ENCODE results near the gene KNDC1. TPM values are rescaled to one million over a fixed set of nuclear protein-coding genes. Genes with fewer than 3 reads are reported as not detected.

Gene KNDC1
- total RNA-seq, 2 experiments from 2014 or later, result 0.55 to 1.2 TPM

DNA sequence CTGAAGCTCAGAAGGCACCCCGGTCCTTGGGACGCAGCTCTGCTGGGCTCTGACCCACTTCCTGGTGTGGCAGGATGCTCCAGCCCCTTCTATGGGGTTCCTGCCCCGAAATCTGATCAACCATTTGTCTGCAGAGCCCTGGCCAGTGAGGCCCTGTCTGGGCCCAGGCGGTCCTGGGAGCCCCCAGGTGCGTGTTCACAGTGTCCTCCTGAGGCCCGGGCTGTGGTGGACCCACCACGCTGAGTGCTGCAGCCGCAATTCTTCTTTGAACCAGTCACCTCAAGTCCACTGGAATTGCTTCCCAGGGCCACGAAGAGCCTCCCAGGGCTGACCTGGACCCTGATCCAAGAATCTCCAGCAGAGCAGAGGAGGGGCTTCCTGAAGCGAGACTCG is 19.1 kb downstream of the KNDC1 start:
- DNase-seq, result no peak
- H3K27me3 Mint-ChIP-seq, result peaks cover 2% of the 10 kb centered on the region
- H3K4me3 Mint-ChIP-seq, result no peak overlapping the region
- peaks cover 8% of the 10 kb centered on the region for H3K36me3 Mint-ChIP-seq (ENCODE audit: low read depth)
- ChIA-PET CTCF (no interaction called here), POLR2A (no interaction called here)
- no peak overlapping the region for H3K27ac Mint-ChIP-seq
- no peaks in the 10 kb centered on the region for H3K4me1 Mint-ChIP-seq
- peaks cover 22% of the 10 kb centered on the region for H3K9me3 Mint-ChIP-seq

- H3K4me3 Mint-ChIP-seq, result no peak overlapping the region
- DNase-seq, result no peak
- ChIA-PET CTCF (no interaction called here), POLR2A (no interaction called here)
- no peaks in the 10 kb centered on the region for H3K27me3 Mint-ChIP-seq
- no peaks in the 10 kb centered on the region for H3K4me1 Mint-ChIP-seq
- peaks cover 25% of the 10 kb centered on the region for H3K9me3 Mint-ChIP-seq
- H3K27ac Mint-ChIP-seq, result no peak overlapping the region
- peaks cover 8% of the 10 kb centered on the region for H3K36me3 Mint-ChIP-seq (ENCODE audit: low read depth)
Measured at GRCh38 chr10:133179651-133180050, 19.6 kb downstream of the KNDC1 start.

GRCh38 chr10:133180192-133180964 is 20.4 kb downstream of the KNDC1 start:
- DNase-seq, result no peak
- H3K4me3 Mint-ChIP-seq, result no peak overlapping the region
- no peaks in the 10 kb centered on the region for H3K4me1 Mint-ChIP-seq
- no peaks in the 10 kb centered on the region for H3K27me3 Mint-ChIP-seq
- ChIA-PET POLR2A (no interaction called here), CTCF (no interaction called here)
- H3K36me3 Mint-ChIP-seq (ENCODE audit: low read depth), result peaks cover 8% of the 10 kb centered on the region
- peaks cover 25% of the 10 kb centered on the region for H3K9me3 Mint-ChIP-seq
- no peak overlapping the region for H3K27ac Mint-ChIP-seq

DNA sequence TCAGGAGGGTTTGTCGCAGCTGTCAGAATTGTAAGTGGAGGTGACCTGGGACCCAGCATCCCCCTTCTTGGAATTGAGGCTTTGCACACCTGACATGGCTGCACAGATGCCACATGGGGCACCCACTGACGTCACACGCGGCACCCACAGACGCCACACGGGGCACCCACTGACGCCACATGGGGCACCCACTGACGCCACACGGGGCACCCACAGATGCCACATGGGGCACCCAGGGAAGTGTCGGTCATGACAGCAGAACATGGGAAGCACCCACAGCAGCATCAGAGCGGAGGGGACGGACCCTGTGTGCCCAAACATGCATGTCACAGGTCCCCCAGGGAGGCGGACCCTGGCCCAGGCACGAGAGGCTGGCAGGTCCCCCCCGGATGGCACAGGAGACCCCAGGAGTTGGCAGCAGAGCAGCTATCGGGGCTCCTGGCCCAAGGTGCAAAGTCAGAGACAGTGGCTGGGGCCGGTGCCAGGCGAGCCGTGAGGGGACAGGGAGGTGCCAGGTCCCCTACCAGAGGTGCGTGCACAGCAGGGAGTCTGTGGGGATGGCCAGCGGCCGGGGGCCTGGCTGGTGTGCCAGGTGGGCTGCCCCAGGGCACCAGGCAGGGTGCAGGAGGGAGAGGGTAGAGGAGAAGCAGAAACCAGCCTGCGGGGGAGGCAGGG is 21.1 kb downstream of the KNDC1 start:
- H3K27me3 Mint-ChIP-seq, result no peaks in the 10 kb centered on the region
- CTCF ChIA-PET, result no interaction called here

GRCh38 chr10:133182190-133182589 is 22.2 kb downstream of the KNDC1 start:
- no peaks in the 10 kb centered on the region for H3K27me3 Mint-ChIP-seq
- ChIA-PET CTCF (no interaction called here), POLR2A (no interaction called here)
- H3K4me1 Mint-ChIP-seq, result no peaks in the 10 kb centered on the region
- peaks cover 8% of the 10 kb centered on the region for H3K36me3 Mint-ChIP-seq (ENCODE audit: low read depth)
- peaks cover 21% of the 10 kb centered on the region for H3K9me3 Mint-ChIP-seq
- DNase-seq, result no peak
- H3K4me3 Mint-ChIP-seq, result no peak overlapping the region
- H3K27ac Mint-ChIP-seq, result no peak overlapping the region

More for the DNA sequence above, 21.1 kb downstream of the KNDC1 start:
- DNase-seq, result no peak
- H3K4me3 Mint-ChIP-seq, result no peak overlapping the region
- H3K9me3 Mint-ChIP-seq, result peaks cover 25% of the 10 kb centered on the region
- H3K36me3 Mint-ChIP-seq (ENCODE audit: low read depth), result peaks cover 8% of the 10 kb centered on the region
- POLR2A ChIA-PET, result no interaction called here
- no peak overlapping the region for H3K27ac Mint-ChIP-seq
- no peaks in the 10 kb centered on the region for H3K4me1 Mint-ChIP-seq

- Mint-ChIP-seq H3K9me3 (peaks cover 13% of the 10 kb centered on the region), H3K27me3 (no peaks in the 10 kb centered on the region), H3K4me1 (no peaks in the 10 kb centered on the region), H3K4me3 (no peak overlapping the region), H3K27ac (no peak overlapping the region), H3K36me3 (ENCODE audit: low read depth) (peaks cover under 1% of the 10 kb centered on the region)
- DNase-seq, result no peak
- CTCF ChIA-PET, result no interaction called here
- POLR2A ChIA-PET, result no interaction called here
Measured at GRCh38 chr10:133182791-133183645, 23.0 kb downstream of the KNDC1 start.

DNA sequence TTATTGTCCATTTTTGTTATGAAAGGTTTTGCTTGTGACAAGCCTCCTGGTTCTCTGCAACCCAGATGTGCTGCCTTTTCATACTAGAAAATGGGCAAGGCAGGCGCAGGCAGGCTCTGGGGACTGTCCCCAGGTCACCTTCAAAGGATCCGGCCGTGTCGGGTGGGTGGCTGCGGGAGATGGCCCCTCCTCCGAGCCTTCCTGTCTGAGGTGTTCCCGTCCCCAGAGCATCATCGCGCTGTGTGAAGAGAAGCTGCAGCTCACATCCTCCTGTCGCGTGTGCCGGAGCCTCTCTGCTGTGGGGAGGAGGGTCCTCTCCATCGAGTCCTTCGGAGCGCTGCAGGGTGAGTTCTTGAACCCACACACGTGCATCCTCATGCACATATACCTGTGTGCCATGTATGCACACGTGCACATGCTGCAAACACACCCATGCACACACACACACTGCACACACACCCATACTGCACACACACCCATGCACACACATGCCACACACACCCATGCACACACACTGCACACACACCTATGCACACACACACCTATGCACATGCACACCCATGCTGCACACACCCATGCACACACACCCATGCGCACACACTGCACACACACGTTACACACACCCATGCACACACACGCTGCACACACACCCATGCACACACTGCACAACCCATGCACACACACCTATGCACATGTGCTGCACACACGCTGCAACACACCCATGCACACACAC is 23.8 kb downstream of the KNDC1 start:
- POLR2A ChIA-PET, result no interaction called here
- H3K36me3 Mint-ChIP-seq (ENCODE audit: low read depth), result no peaks in the 10 kb centered on the region
- CTCF ChIA-PET, result no interaction called here
- peaks cover 7% of the 10 kb centered on the region for H3K9me3 Mint-ChIP-seq
- no peak overlapping the region for H3K4me3 Mint-ChIP-seq
- no peak for DNase-seq
- H3K27me3 Mint-ChIP-seq, result no peaks in the 10 kb centered on the region
- H3K4me1 Mint-ChIP-seq, result no peaks in the 10 kb centered on the region
- H3K27ac Mint-ChIP-seq, result no peak overlapping the region

DNA sequence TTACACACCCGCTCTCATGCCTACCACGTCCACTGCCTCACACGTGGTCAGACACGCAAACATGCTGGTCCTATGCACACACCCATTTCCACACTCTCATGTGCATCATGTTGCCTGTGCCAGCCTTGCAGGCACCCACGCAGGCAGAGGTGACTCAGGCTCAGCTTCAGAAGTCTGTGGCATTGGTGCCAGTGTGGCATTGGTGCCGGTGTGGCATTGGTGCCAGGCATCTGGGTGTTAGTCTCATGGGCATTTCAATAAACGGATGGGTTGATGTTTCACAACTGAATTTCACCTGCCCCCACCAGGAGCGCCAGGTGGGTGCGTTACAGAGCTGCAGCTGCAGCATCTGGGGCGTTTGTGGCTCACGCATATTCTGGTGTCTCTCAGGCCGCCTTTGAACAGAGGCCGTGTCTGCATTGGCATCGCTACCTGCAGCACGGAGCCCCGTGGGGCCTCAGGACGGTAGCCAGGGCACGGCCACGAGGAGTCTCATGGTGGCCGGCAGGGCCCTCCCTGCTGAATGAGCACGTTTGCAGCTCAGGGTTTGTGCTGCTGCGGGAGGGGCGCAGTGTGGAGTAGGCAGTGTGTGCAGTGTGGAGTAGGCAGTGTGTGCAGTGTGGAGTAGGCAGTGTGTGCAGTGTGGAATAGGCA is 24.7 kb downstream of the KNDC1 start:
- no peak overlapping the region for H3K4me3 Mint-ChIP-seq
- CTCF ChIA-PET, result no interaction called here
- POLR2A ChIA-PET, result no interaction called here
- no peaks in the 10 kb centered on the region for H3K36me3 Mint-ChIP-seq (ENCODE audit: low read depth)
- no peak overlapping the region for H3K27ac Mint-ChIP-seq
- no peak for DNase-seq
- no peaks in the 10 kb centered on the region for H3K4me1 Mint-ChIP-seq
- peaks cover 7% of the 10 kb centered on the region for H3K9me3 Mint-ChIP-seq
- no peaks in the 10 kb centered on the region for H3K27me3 Mint-ChIP-seq

- DNase-seq, result no peak
- no peak overlapping the region for H3K27ac Mint-ChIP-seq
- no peaks in the 10 kb centered on the region for H3K36me3 Mint-ChIP-seq (ENCODE audit: low read depth)
- H3K4me1 Mint-ChIP-seq, result no peaks in the 10 kb centered on the region
- H3K27me3 Mint-ChIP-seq, result no peaks in the 10 kb centered on the region
- H3K9me3 Mint-ChIP-seq, result peaks cover 7% of the 10 kb centered on the region
- ChIA-PET CTCF (no interaction called here), POLR2A (no interaction called here)
- no peak overlapping the region for H3K4me3 Mint-ChIP-seq
Measured at GRCh38 chr10:133185421-133185820, 25.4 kb downstream of the KNDC1 start.

GRCh38 chr10:133185916-133186315 is 25.9 kb downstream of the KNDC1 start:
- no peak overlapping the region for H3K27ac Mint-ChIP-seq
- no peaks in the 10 kb centered on the region for H3K4me1 Mint-ChIP-seq
- no peaks in the 10 kb centered on the region for H3K36me3 Mint-ChIP-seq (ENCODE audit: low read depth)
- H3K9me3 Mint-ChIP-seq, result peaks cover 7% of the 10 kb centered on the region
- ChIA-PET POLR2A (no interaction called here), CTCF (no interaction called here)
- DNase-seq, result no peak
- H3K27me3 Mint-ChIP-seq, result no peaks in the 10 kb centered on the region
- H3K4me3 Mint-ChIP-seq, result no peak overlapping the region

DNA sequence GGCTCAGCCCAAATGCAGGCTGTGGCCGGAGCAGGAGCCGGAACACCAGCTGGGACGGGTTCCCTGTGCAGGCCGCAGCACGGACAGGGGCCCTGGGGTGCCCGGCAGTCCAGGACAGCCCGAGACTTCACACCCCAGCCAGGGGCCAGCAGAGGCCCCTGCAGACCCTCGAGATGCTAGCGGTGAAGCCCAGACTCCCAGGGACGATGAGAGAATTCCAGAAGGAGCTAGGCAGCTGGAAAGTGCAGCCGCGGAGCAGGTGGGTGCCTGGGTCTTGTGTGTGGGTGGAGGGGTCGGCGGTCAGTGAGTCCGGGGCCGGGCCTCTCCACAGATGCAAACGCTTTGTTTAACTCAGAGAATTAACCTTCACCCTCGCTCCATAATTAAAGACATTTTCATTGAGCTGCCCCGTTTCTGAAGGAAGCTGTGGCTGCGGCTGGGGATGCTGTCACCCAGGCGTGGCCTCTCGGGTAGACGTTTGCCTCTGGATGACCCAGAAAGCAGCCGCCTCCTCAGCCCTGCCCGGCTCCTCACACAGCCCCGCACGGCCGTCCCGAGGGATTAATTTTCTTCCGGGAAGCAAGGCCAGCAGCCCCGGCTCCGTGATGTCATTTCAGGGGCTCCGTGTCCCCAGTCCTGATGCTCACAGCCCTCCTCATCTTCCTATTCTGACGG is 26.5 kb downstream of the KNDC1 start:
- H3K4me3 Mint-ChIP-seq, result no peak overlapping the region
- ChIA-PET CTCF (no interaction called here), POLR2A (no interaction called here)
- DNase-seq, result no peak
- no peaks in the 10 kb centered on the region for H3K4me1 Mint-ChIP-seq
- no peak overlapping the region for H3K27ac Mint-ChIP-seq
- peaks cover 7% of the 10 kb centered on the region for H3K9me3 Mint-ChIP-seq
- H3K36me3 Mint-ChIP-seq (ENCODE audit: low read depth), result no peaks in the 10 kb centered on the region
- no peaks in the 10 kb centered on the region for H3K27me3 Mint-ChIP-seq

DNA sequence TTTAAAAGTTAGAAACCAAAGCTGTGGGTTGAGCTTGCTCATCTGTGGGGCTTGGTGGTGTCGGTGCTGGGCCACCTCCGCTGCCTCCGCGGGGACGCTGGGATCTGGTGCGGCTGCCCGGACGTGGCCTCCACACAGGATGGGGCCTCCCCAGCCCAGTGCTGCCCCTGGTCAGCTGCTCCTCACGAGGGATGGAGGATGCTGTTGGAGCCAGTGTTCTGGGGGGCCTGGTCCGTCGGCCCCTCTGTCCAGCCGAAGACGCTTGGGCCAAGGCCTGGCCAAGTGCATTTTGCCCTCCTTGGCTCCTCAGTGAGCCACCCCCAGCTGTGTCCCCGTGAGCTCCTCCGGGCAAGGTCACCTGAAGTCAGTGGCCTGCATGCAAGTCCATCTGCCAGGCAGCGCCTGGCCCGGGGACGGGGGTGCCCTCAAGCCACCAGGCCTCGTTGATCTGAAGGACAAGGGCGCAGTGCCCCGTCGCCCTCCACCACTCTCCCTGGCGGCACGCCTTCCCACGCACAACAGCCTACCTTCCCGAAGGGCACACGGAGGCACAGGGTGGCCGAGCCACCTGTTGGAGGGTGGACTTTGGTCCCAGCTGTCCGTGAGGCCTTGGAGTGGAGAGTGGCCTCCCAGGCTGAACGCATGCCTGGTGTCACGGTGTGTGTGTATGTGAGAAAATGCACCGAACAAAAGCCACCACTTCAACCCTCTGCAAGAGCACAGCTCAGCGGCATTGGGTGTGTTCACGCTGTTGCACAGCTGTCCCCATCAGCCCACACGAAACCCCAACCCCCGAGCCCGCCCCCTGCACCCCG is 27.3 kb downstream of the KNDC1 start:
- Mint-ChIP-seq H3K4me3 (no peak overlapping the region), H3K27ac (no peak overlapping the region), H3K36me3 (ENCODE audit: low read depth) (no peaks in the 10 kb centered on the region), H3K27me3 (peaks cover 5% of the 10 kb centered on the region), H3K4me1 (no peaks in the 10 kb centered on the region), H3K9me3 (peaks cover 7% of the 10 kb centered on the region)
- ChIA-PET POLR2A (no interaction called here), CTCF (no interaction called here)
- no peak for DNase-seq

Measured in activated CD4-positive, alpha-beta memory T cell treated with anti-CD3 and anti-CD28 coated beads, Interleukin-2, amount 10 ng/mL, durations not matched to agents 7 days and 5 days (primary cell).